Choroid plexus epithelial cell (primary cell): Measurements from ENCODE around the gene CNOT2.

Source experiments
- DNase-seq: peaks from one replicate; pipeline ENCODE4 v3.0.0-alpha.2; 2010; ENCODE audit warnings: low read depth
- H3K4me3 ChIP-seq: 2 replicates; pipeline ENCODE4 v1.5.1; 2011; ENCODE audit warnings: low read depth, mild to moderate bottlenecking, control low read depth, low read length, moderate library complexity
- TF ChIP-seq, protein P1 (sequence below): conservative IDR thresholded peaks from 2 replicates; pipeline ENCODE4 v1.5.1; 2011; ENCODE audit warnings: low read depth, mild to moderate bottlenecking, control low read depth, inconsistent platforms, low read length, moderate library complexity

Gene CNOT2

DNA sequence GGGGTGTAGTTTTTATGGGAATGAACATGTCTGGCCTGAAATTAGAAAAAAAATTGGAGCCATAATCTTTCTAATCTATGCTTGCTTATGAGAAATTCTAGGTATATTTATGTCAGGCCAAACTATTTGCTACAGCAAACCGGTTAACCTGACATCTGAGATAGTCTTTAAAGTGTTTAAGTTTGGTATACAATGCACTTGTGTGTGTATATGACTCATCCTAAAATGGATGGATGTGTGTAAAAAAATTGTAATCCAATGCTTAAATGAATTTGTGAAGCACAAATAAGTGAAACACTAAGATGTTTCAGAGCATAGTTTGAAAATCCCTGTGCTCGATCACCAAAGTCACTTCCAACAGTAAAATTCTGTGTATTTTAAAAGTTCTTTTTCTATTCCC, 6.7 kb downstream of the CNOT2 start:
- TF ChIP-seq, protein P1, sequence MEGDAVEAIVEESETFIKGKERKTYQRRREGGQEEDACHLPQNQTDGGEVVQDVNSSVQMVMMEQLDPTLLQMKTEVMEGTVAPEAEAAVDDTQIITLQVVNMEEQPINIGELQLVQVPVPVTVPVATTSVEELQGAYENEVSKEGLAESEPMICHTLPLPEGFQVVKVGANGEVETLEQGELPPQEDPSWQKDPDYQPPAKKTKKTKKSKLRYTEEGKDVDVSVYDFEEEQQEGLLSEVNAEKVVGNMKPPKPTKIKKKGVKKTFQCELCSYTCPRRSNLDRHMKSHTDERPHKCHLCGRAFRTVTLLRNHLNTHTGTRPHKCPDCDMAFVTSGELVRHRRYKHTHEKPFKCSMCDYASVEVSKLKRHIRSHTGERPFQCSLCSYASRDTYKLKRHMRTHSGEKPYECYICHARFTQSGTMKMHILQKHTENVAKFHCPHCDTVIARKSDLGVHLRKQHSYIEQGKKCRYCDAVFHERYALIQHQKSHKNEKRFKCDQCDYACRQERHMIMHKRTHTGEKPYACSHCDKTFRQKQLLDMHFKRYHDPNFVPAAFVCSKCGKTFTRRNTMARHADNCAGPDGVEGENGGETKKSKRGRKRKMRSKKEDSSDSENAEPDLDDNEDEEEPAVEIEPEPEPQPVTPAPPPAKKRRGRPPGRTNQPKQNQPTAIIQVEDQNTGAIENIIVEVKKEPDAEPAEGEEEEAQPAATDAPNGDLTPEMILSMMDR = no peak
- DNase-seq = no peak
- H3K4me3 ChIP-seq = no peak overlapping the region

DNA sequence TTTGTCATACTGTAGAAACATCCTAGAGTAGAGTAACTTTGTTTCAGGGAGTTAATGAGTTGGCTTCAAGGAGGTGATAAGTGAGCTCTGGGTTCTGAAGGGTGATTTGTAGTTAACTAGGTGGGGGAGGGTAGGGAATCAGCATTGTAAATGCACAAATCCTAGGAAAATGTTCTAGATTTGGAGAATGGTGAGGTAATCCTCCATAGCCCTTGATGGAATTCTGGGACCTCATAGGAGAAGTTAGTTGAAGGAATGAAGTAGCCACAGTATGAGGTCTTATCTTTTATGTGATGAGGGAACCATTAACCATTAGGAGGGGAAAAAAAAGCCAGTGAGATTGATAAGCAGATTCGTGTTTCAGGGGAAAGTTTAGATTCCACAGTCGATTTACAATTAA, 8.0 kb downstream of the CNOT2 start:
- no peak for DNase-seq
- TF ChIP-seq, protein P1 = no peak
- no peak overlapping the region for H3K4me3 ChIP-seq

DNA sequence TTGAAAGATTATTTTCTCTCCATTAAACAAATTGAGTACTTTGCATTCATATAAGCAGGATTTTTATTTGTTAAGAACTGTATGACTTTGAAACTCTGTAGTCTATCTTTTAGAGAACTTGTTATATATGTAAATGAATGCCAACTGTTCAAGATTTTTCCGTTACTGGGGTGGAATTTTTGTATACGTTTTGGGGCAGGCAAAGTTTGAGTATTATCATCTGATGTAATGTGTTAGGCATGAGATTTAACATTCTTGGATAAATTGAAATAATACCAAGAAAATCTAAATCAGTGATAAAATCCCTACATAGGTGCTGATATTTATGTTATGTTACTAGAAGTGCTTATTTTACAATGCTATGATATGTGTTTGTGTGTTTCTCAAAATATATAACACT, 8.4 kb downstream of the CNOT2 start:
- TF ChIP-seq, protein P1 = no peak
- no peak for DNase-seq

DNA sequence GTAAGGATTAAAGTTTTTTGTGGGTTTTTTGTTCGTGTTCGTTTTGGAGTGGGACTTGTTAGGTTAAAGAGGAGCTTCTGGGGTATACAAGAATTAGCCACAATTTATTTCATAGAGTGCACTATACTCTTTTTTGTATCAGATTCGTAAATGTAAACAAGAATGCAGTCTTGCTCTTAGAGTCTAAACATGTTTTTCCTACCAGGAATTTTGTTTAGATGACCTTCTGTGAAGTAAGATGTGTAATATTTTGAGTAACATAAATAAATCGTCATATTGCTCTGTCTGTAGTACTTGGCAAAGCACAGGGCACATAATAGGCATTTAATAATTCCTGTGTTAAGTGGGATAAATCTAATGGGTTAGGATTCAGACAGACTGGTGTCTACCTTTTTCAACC, 9.6 kb downstream of the CNOT2 start:
- TF ChIP-seq, protein P1 = no peak
- H3K4me3 ChIP-seq = no peak overlapping the region
- peak; percentile 33 for DNase-seq

More for the DNA sequence above, 8.4 kb downstream of the CNOT2 start:
- H3K4me3 ChIP-seq = no peak overlapping the region

DNA sequence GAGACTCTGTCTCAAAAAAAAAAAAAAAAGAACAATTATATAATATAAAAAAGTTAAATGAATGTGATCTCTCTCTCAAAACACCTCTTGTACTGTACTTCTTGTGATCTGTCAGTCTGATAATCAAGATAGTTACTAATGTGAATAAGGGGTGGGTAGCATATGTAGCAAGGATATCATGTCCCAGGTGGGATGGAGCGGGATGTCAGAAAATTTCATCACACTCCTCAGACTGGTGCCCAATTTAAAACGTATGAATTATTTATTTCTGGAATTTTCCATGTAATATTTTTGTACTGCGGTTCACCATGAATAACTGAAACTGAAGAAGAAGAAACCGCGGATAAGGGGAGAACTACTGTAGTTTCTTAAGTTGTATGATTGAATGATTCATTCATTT, 11.0 kb downstream of the CNOT2 start:
- DNase-seq = no peak
- H3K4me3 ChIP-seq = no peak overlapping the region
- TF ChIP-seq, protein P1 = no peak

DNA sequence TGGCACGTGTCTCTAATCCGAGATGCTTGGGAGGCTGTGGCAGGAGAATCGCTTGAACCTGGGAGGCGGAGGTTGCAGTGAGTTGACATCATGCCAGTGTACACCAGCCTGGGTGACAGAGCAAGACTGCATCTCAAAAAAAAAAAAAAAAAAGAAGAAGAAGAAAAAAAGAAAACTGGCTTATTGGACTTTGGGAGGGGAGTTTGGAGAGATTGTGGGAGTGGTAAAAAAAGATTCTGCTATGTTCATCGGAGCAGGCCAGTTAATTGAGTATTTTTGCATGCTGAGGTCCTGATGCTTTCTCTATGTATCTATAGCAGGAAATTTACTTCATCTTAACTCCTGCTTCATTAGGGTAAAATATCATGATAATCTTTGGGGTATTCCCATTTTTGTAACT, 11.6 kb downstream of the CNOT2 start:
- H3K4me3 ChIP-seq = no peak overlapping the region
- TF ChIP-seq, protein P1 = no peak
- DNase-seq = no peak

DNA sequence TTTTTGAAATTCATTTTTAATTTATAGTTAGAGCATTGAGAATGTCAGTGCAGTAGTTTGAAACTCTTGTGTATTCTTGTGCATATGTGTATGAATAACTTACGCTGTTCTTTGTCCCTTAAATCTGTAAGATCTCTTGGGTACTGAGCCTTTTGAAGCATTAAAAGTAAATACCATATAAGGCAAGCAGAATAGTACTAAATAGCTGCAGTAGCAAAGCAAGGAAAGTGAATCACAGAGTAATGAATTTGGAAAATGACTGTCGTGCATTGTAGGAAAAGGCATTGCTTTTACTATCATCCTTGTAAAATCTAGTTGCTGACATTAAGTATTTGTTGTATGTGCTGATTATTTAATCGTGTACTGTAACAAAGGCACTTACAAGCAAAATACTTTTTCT, 12.1 kb downstream of the CNOT2 start:
- no peak overlapping the region for H3K4me3 ChIP-seq
- peak; percentile 35 for DNase-seq
- TF ChIP-seq, protein P1 = no peak
